NCI-H2171 treated with DMSO at 0.1 percent for 48 hours (cell line): ENCODE results near the gene BIRC7.

Source experiments
- DNase-seq: peaks from one replicate; lab custom pipeline; 2025; lab: John Stamatoyannopoulos, UW

The BIRC7 gene

GRCh38 chr20:63248835-63249591 is 13.3 kb downstream of the BIRC7 start:
- DNase-seq = peak; percentile 9

DNA sequence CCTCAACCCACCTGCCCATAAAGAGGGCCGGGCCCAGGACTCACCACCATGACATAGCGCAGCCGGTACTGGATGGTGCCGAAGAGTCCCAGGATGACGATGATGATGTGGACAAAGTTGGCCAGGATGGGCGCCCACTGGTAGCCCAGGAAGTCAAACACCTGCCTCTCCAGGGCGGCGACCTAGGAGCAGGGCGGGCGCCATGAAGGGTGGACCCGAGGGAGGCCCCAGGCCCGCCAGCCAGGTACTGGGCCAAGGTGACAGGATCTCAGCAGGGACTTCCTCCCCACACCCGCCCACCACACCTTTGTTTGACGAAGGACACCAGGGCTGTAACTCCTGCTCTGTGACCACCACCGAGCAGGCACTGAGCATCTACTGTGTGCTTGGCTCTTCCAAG is 14.2 kb downstream of the BIRC7 start:
- DNase-seq = no peak

- peak; percentile 24 for DNase-seq
Measured at GRCh38 chr20:63251350-63251749, 15.6 kb downstream of the BIRC7 start.

GRCh38 chr20:63252284-63252711 is 16.6 kb downstream of the BIRC7 start:
- DNase-seq = no peak

GRCh38 chr20:63253065-63253437 is 17.3 kb downstream of the BIRC7 start:
- no peak for DNase-seq

DNA sequence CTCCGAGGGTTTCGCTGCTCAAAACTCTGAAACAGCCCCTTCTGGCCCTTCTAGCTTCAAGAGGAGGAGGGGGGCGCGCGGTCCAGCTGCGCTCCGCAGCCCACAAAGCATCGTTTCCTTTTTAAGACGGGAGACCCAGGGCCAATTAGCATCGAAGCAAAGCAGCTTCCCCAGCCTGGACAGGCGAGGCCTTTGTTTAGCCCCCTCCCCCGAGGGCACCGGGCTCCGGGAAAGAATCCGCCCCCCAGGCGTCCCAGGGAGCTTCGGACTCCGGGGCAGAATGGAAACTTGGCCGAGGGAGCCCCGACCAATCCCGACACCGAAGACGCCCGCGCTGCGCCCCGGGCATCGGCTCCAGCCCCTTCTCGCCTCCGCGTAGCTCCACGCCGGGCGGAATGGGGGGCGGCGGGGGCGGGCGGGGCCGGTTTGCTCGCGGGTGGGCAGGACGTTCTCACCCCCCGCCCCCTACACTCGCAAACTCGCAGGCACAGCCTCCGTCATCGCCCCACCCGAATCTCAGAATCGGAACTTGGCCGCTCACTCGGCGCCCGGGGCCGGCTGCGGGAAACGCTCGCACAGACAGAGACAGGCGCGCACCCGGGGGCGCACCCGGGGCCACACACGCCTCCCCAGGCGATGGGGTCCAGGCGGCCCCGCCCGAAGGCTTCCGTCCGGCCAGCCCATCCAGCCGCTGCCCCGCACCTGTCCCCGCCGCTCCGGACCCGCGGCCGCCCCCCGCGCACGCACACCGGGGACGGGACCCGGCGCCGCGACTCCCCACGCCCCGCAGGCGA is 17.9 kb downstream of the BIRC7 start:
- DNase-seq = no peak

GRCh38 chr20:63254232-63254605 is 18.5 kb downstream of the BIRC7 start, which contains the start of gene NKAIN4:
TSS of gene NKAIN4 (minus strand) at chr20:63254463. CDS start at chr20:63254450, 13 bp downstream.
- no peak for DNase-seq

DNA sequence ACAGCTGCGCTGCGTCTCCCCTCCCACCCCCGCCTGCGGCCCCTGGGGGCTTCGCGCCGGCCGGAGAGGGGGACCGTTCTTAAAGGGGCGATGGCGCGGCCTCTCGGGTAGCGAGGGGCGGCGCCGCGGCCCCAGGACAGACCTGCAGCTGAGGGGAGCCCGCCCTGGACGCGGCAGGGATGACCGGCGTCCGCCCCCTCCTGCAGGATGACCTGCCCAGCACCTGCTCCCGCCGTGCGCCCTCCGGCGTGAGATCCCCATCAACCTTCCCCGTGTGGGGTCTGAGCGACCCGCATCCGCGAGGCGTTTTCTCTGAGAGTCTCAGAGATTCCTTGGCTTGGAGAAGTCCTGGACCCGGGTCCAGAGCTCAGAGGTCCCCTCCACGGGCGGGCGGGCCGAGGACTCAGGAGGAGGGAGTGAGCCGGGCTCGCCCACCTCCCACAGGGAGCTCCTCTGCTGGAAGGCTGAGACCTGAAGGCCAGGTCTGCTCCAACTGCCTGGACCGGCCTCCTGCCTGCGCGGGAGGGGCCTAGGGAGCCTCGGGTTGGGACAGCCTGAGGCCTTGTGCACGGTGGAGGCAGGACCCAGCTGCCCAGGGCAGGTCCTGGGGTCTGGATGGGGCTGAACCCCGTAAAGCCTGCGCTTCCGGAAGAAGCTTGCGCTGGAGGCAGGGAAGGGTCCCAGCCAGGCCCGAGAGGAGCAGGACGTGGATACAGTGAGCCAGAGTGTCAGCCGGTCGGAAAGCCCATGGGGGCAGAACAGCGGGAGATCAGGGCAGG is 19.1 kb downstream of the BIRC7 start:
- no peak for DNase-seq

DNA sequence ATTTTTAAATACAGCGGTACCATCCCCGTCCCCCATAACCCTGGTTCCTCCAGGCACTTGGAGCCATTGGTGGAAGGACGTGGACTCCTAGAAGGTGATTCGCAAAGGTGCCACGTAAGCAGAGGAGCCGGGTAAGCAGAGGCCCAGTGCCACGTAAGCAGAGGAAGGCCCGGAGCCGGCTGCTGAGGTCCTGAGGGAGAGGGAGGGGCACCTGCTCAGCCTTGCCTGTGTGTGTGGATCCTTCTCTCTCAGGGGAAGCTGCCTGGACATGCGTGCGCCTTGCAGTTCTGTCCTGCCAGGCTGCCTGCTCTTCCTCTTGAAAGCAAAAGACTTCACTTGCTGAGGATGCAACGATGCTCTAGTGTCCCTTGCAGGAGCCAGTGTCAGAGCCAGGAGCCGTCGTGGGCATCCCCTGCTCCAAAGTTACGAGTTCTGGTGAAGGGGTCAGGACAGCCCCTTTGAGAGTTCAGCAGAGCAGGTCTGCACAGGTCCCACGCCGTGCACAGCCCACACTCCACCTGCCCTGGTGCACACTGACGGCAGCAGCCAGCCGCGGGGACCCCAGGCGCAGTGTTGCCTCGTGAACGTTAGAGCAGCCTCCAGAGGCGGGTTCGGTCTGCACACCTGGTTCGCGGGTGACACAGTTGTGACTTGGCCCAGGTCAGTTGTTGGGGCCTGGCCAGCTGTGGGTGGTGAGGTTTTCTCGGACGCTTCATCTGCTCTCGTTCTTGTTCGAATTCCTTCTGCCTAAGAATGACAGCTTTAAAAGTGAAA is 20.4 kb downstream of the BIRC7 start:
- peak; percentile 89 for DNase-seq

- no peak for DNase-seq
Measured at GRCh38 chr20:63256954-63257353, 21.2 kb downstream of the BIRC7 start.

GRCh38 chr20:63257629-63258028 is 21.9 kb downstream of the BIRC7 start:
- DNase-seq = no peak

GRCh38 chr20:63258781-63259180 is 23.1 kb downstream of the BIRC7 start:
- DNase-seq = no peak

DNA sequence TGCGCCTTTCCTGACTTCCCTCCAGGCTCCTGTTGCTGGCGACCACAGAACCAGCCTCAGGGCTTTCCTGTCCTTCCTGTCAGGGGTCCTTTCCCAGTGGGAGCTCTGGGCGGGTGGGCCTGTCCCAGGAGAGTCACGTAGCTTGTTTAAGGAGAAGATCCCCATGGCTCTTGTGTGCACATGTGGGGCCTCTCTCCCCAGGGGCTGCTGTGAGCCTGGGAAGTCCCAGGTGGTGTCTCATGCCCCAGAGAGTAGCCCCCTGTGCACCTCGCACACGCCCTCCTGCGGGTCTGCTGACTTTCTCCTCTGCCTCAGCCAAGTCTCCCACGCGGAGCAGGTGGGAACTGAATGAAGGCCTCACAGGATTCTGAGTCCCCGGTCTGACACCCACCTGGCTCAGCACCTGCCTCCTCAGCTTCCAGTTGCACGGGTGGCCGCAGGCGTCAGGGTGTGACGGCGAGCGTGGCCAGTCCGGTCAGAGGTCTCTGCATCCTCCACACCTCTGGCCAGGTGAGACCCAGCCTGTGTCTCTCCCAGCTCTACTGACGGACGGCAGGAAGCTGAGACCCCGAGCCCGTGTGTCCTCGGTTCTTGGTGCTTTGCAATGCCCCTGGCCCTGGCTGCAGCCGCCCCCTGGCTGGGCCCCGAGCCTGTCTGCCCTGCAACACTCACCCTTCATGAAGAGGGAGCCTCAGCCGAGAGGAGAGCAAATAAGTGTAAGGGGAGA is 24.2 kb downstream of the BIRC7 start:
- DNase-seq = peak; percentile 11

GRCh38 chr20:63260521-63260920 is 24.8 kb downstream of the BIRC7 start:
- DNase-seq = no peak

- peak; percentile 77 for DNase-seq
Measured at GRCh38 chr20:63261060-63261794, 25.5 kb downstream of the BIRC7 start.

DNA sequence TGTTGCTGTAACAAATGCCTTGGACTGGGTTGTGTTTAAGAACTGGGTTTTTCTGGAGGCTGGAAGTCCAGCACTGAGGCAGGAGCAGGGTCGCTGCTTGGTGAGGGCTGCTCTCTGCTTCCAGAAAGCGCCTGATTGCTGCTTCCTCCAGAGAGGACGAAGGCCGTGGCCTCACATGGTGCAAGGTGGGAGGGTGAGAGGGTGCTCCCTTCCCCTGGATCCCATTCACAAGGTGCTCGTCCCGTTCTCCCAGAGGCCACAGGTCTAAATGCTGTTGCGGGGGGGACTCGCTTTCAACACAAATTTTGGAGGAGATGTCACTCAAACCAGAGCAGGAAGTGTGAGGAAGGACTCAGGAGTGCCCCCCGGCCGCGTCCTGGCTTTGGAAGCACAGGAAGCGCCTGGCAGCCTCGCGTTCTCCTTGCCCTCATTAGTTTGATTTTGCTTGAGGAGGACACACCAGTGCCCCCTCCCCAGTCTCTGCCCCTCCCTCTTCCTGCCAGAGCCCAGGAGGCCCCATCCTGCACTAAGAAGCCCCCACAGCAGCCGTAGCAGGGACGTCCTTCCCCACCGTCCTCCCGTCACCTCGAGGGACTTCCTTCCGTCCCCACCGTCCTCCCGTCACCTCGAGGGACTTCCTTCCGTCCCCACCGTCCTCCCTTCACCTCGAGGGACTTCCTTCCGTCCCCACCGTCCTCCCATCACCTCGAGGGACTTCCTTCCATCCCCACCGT is 26.3 kb downstream of the BIRC7 start:
- DNase-seq = no peak

- no peak for DNase-seq
Measured at GRCh38 chr20:63262836-63263235, 27.1 kb downstream of the BIRC7 start.

- no peak for DNase-seq
Measured at GRCh38 chr20:63264000-63264399, 28.3 kb downstream of the BIRC7 start.

DNA sequence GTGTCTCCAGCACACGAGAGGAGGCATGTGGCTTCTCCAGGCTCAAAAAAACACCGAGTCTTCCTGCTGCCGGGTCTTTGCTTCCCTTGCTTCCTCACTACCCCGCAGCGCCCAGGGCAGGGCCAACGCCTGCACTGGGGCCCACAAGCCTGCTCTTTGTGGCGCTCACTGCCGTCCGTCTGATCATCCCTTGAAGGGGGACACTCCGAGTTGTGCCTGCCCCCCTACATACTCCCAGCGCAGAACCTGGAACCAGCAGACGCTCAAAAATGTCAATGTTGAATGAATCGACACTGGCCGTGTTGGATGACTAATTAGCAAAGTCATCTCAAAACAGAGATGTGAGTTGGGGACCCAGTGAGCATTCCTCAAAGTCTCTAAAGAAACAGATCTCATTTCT is 28.8 kb downstream of the BIRC7 start:
- no peak for DNase-seq
